RWPE2 (cell line): Measurements from ENCODE around the gene TNP2.

Experiments used
- ATAC-seq: fragments of 200-7000 bp; cut with Tn5 transposase; 3 replicates; pipeline ENCODE4 v1.9.1; 2021; ENCODE audit warnings: low read depth
- DNase-seq: peaks from one replicate; pipeline ENCODE4 v3.0.0-alpha.2; 2020; ENCODE audit warnings: low spot score
- H3K27ac ChIP-seq: fragments of 450-650 bp; 2 replicates; pipeline ENCODE4 v1.5.1; 2017; ENCODE audit warnings: mild to moderate bottlenecking; ENCODE audit not compliant: poor library complexity, severe bottlenecking
- H3K27me3 ChIP-seq: fragments of 250-450 bp; sonication (Bioruptor Pico); 2 replicates; pipeline ENCODE4 v1.5.1; 2021; ENCODE audit warnings: mild to moderate bottlenecking, moderate library complexity; ENCODE audit not compliant: insufficient read depth, poor library complexity, severe bottlenecking
- H3K36me3 ChIP-seq: fragments of 250-450 bp; sonication (Bioruptor Pico); 2 replicates; pipeline ENCODE4 v1.5.1; 2020; ENCODE audit warnings: low read depth, mild to moderate bottlenecking, moderate library complexity
- H3K4me1 ChIP-seq: fragments of 250-450 bp; sonication (Bioruptor Pico); 2 replicates; pipeline ENCODE4 v1.5.1; 2021; ENCODE audit warnings: mild to moderate bottlenecking, moderate library complexity; ENCODE audit not compliant: insufficient read depth, poor library complexity, severe bottlenecking
- H3K4me3 ChIP-seq: fragments of 250-450 bp; sonication (Bioruptor Pico); 2 replicates; pipeline ENCODE4 v1.5.1; 2021; ENCODE audit warnings: mild to moderate bottlenecking, moderate library complexity; ENCODE audit not compliant: severe bottlenecking
- H3K9me3 ChIP-seq: fragments of 250-450 bp; sonication (Bioruptor Pico); 2 replicates; pipeline ENCODE4 v1.5.1; 2021; ENCODE audit warnings: mild to moderate bottlenecking, moderate library complexity; ENCODE audit not compliant: severe bottlenecking
- TF ChIP-seq, protein P1 (sequence below): fragments of 450-650 bp; IDR thresholded peaks from one replicate; pipeline ENCODE4 v1.5.1; 2017; ENCODE audit warnings: mild to moderate bottlenecking, moderate library complexity; ENCODE audit not compliant: poor library complexity, severe bottlenecking

Gene TNP2

DNA sequence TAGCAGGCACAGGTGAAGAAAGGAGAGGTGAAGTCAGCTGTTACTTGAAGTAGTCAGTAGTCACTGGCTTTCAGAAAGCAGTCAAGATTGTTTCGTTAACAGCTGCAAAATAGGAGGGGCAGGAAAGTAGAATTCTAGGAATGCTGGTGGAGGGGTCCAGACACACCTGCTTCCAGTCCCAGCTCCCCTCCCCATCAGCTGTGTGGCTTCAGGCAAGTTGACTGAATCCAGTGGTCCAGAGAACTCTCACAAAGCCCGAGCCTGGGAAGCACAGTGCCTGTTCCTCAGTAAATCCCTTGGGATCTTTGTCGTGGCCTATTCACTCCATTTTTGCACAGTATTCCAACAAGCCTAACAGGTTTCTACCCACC lies 8.5 kb downstream of the TNP2 start:
- ATAC-seq = no peak
- Histone ChIP-seq H3K4me3 (no peak overlapping the region), H3K9me3 (no peaks in the 10 kb centered on the region), H3K27me3 (no peaks in the 10 kb centered on the region), H3K27ac (no peak overlapping the region), H3K36me3 (no peaks in the 10 kb centered on the region), H3K4me1 (no peaks in the 10 kb centered on the region)
- no peak for DNase-seq
- TF ChIP-seq, protein P1, sequence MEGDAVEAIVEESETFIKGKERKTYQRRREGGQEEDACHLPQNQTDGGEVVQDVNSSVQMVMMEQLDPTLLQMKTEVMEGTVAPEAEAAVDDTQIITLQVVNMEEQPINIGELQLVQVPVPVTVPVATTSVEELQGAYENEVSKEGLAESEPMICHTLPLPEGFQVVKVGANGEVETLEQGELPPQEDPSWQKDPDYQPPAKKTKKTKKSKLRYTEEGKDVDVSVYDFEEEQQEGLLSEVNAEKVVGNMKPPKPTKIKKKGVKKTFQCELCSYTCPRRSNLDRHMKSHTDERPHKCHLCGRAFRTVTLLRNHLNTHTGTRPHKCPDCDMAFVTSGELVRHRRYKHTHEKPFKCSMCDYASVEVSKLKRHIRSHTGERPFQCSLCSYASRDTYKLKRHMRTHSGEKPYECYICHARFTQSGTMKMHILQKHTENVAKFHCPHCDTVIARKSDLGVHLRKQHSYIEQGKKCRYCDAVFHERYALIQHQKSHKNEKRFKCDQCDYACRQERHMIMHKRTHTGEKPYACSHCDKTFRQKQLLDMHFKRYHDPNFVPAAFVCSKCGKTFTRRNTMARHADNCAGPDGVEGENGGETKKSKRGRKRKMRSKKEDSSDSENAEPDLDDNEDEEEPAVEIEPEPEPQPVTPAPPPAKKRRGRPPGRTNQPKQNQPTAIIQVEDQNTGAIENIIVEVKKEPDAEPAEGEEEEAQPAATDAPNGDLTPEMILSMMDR = no peak

DNA sequence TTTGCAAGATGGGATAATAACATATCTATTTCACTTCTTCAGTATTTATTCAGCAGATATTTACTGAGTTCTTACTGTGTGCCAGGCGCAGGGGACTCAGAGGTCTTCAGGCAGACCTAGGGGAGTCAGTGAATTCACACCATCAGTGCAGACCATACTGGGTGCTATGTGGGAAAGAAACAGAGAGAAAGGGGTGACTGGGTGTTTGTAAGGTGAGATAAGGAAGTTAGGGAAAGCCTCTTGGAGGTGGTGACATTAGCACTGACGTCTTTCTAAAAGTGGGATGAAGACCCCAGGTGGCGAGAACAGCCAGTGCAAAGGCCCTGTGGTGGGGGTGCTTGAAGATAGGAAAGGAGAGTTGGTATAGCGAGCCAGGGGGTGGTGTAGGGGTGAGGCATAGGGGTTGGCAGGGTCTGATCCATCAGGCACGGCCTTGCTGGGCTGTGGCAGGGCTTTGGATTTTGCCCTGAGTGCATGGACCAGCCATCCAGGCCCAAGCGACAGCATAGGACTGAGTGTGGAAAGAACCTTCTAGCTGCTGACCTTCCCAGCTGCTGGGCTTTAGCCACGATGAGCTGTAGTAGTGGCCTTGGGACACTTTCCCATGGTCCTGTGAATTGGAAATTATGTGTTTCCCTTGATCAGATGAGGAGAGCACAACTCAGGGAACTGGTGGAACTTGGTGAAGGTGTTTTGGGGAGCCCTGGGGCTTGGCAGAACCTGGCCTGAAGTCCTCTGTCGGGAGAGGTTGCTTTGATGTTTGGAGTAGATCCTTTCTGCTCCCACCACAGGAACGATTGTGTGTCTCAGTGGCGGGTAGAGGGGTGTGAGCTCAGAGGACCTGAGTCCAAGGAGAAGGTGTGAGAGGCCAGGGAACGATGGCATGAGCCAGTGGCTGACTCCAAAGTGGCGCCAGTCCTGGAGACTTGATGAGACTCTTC lies 9.2 kb downstream of the TNP2 start:
- DNase-seq (no peak), ATAC-seq (no peak)
- Histone ChIP-seq H3K4me1 (no peaks in the 10 kb centered on the region), H3K27me3 (no peaks in the 10 kb centered on the region), H3K27ac (no peak overlapping the region), H3K9me3 (no peaks in the 10 kb centered on the region), H3K36me3 (no peaks in the 10 kb centered on the region), H3K4me3 (no peak overlapping the region)
- TF ChIP-seq, protein P1 = no peak

DNA sequence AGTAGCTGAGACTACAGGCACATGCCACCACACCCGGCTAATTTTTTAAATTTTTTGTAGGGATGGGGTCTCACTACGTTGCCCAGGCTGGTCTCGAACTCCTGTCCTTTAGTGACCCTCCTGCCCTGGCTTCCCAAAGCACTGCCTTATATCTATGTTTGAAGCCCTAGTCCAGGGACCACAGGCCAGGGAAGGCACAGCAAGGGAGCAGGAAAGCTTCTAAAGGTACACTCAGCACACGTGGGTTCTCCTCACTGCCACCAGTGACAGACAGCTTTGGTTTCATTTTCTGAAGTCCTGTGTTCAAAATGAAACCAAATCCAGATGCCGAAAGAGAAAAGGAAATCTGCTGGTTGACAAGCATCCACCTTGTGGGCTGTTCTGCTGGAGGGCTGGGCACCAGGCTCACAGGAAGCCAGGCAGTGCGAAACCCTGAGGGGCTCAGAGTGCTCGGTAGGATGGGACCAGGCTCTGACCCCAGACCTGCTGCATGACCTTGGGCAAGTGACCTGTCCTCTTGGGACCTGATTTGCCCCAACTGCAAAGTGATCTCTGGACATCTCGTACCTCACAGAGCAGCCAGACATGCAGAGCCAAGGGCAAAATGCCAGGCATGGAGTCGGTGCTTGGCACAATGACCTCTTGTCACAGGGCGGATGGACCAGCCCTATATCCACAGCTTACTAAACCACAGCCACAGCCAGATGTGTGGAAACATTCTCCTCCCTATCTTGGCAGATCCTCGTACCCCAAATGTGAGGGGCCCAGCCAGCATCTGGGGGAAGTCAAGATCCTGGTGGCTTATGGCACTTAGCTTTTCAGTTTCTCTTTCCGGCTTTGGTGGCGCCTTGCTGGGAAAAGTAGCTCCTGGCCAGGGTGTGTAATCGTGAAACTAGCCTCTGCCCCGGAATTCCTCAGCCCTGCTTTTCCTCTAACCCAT lies 10.3 kb downstream of the TNP2 start:
- DNase-seq = no peak
- H3K4me1 ChIP-seq = no peaks in the 10 kb centered on the region
- H3K4me3 ChIP-seq = no peak overlapping the region
- no peak overlapping the region for H3K27ac ChIP-seq
- TF ChIP-seq, protein P1 = no peak
- ATAC-seq = no peak
- H3K27me3 ChIP-seq = no peaks in the 10 kb centered on the region
- no peaks in the 10 kb centered on the region for H3K9me3 ChIP-seq
- H3K36me3 ChIP-seq = no peaks in the 10 kb centered on the region

DNA sequence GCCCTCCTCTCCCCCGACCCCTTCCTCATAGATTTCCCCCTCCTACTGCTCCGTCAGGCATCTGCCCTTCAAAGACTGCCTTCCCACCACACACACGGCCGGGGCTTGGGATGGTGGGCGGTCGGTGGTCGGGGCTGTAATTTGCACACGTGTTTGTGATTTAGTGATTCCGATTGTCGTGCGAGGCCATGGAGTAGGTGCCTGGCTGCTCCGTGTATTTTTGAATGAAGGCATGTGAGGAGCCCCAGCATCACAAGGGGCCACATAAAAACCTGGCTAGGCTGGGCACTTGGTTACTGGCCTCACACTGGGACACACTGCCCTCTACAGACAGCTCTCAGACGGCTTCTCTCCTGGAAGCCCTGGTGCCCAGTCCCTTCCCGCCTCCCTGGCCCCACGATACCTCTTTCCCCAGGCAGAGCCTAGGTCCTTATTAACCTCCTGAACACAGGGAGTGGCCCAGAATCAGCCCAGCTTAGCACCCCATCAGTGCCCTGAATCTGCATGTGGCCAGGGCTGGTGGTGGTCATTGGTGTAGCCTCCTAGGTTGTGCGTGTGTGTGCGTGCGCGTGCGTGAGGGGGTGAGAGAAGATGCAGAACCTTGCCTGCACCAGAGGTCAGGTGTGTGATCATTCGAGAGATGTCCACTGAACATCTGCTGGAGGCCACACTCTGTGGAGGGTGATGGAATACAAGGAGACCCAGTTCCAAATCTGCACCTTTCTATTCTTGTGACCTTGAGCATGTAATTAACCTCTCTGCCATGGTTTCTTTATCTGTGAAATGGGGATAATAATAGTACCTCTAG lies 11.8 kb downstream of the TNP2 start:
- peak overlapping the region; percentile 93 for H3K4me3 ChIP-seq
- TF ChIP-seq, protein P1 = peak; percentile 88
- no peaks in the 10 kb centered on the region for H3K36me3 ChIP-seq
- no peaks in the 10 kb centered on the region for H3K9me3 ChIP-seq
- DNase-seq (no peak), ATAC-seq (peak; percentile 66)
- H3K4me1 ChIP-seq = no peaks in the 10 kb centered on the region
- peak overlapping the region; percentile 64 for H3K27ac ChIP-seq
- no peaks in the 10 kb centered on the region for H3K27me3 ChIP-seq
